Keratinocyte (primary cell): Measurements from ENCODE around the gene ATG2B. TPM values are rescaled to one million over a fixed set of nuclear protein-coding genes. Genes with fewer than 3 reads are reported as not detected.

Experiments used
- DNase-seq: peaks from one replicate; pipeline ENCODE4 v3.0.0-alpha.2; 2011; ENCODE audit warnings: low read depth, missing footprints, low spot score
- FAIRE-seq: peaks from 2 replicates; lab custom pipeline; 2011; peaks lifted over from hg19 to GRCh38; lab: Jason Lieb, UNC
- H2AFZ ChIP-seq: 2 replicates; pipeline ENCODE4 v1.6.0; 2012; ENCODE audit warnings: low read length, control low read depth, inconsistent platforms; ENCODE audit not compliant: control insufficient read depth
- H3K27ac ChIP-seq: 2 replicates; pipeline ENCODE4 v1.5.1; 2011; ENCODE audit warnings: low read length; ENCODE audit not compliant: control insufficient read depth, insufficient read depth
- H3K27me3 ChIP-seq: 3 replicates; pipeline ENCODE4 v1.6.0; 2011; ENCODE audit warnings: low read length; ENCODE audit not compliant: control insufficient read depth, insufficient read depth; ENCODE audit errors: extremely low read depth
- H3K36me3 ChIP-seq, 2 experiments: 2 replicates in 1 of 2; 3 replicates in 1 of 2; pipeline ENCODE4 v1.5.1; 2011; ENCODE audit warnings: low read length in 2 of 2, mild to moderate bottlenecking in 1 of 2; ENCODE audit not compliant: control insufficient read depth in 2 of 2, insufficient read depth in 2 of 2; ENCODE audit errors: extremely low read depth in 1 of 2
- H3K4me1 ChIP-seq: 3 replicates; pipeline ENCODE4 v1.5.1; 2011; ENCODE audit warnings: low read length; ENCODE audit not compliant: control insufficient read depth, insufficient read depth; ENCODE audit errors: extremely low read depth
- H3K4me2 ChIP-seq: 3 replicates; pipeline ENCODE4 v1.6.0; 2011; ENCODE audit warnings: low read depth, low read length; ENCODE audit not compliant: control insufficient read depth, insufficient read depth; ENCODE audit errors: extremely low read depth
- H3K4me3 ChIP-seq, 3 experiments: fragments of 200-600 bp in 1 of 3; sonication (generic) in 1 of 3; 2 replicates in 2 of 3; 3 replicates in 1 of 3; pipeline ENCODE4 v1.5.1; 2011 to 2016; ENCODE audit warnings: low read length in 3 of 3, mild to moderate bottlenecking in 3 of 3, control low read depth in 2 of 3, inconsistent platforms in 1 of 3, low read depth in 1 of 3, mixed read lengths in 1 of 3, mixed run types in 1 of 3, moderate library complexity in 1 of 3; ENCODE audit not compliant: control insufficient read depth in 2 of 3, insufficient read depth in 2 of 3; ENCODE audit errors: extremely low read depth in 1 of 3
- H3K79me2 ChIP-seq: 2 replicates; pipeline ENCODE4 v1.6.0; 2012; ENCODE audit warnings: low read length; ENCODE audit not compliant: control insufficient read depth, insufficient read depth
- H3K9ac ChIP-seq: 3 replicates; pipeline ENCODE4 v1.6.0; 2011; ENCODE audit warnings: low read length; ENCODE audit not compliant: control insufficient read depth, insufficient read depth; ENCODE audit errors: extremely low read depth
- H3K9me1 ChIP-seq: 3 replicates; pipeline ENCODE4 v1.6.0; 2011; ENCODE audit warnings: low read length; ENCODE audit not compliant: control insufficient read depth, insufficient read depth; ENCODE audit errors: extremely low read depth
- H3K9me3 ChIP-seq: 2 replicates; pipeline ENCODE4 v1.5.1; 2012; ENCODE audit warnings: low read depth, low read length; ENCODE audit not compliant: control insufficient read depth
- H4K20me1 ChIP-seq: 3 replicates; pipeline ENCODE4 v1.6.0; 2011; ENCODE audit warnings: low read length; ENCODE audit not compliant: control insufficient read depth, insufficient read depth; ENCODE audit errors: extremely low read depth
- CTCF ChIP-seq, 3 experiments: IDR thresholded peaks in 1 of 3; conservative IDR thresholded peaks in 1 of 3; optimal IDR thresholded peaks in 1 of 3; 2 replicates in 2 of 3; 3 replicates in 1 of 3; pipeline versions ENCODE3 to v1.5.1; 2011; ENCODE audit warnings: low read length in 3 of 3, mild to moderate bottlenecking in 3 of 3, moderate library complexity in 2 of 3, control low read depth in 1 of 3, inconsistent platforms in 1 of 3; ENCODE audit not compliant: insufficient read depth in 2 of 3; ENCODE audit errors: extremely low read depth in 1 of 3
- EZH2 ChIP-seq: IDR thresholded peaks from one replicate; pipeline ENCODE4 v1.6.1; 2012; ENCODE audit warnings: inconsistent platforms, mild to moderate bottlenecking, low read length, moderate library complexity
- dilution Hi-C: fragments of 300-500 bp; cut with MboI; formaldehyde crosslinking; loops from one replicate; pipeline ENCODE4 v1.7.0; 2020; ENCODE audit warnings: low sequenced_read_pairs; ENCODE audit not compliant: extremely low pct_ligation_motif_present
- polyA plus RNA-seq, 5 experiments: library from polyadenylated mRNA; depleted of rRNA in 3 of 5; stranded (reverse) in 3 of 5; stranded (forward) in 1 of 5; unstranded in 1 of 5; fragments of >200 nt; gene quantifications; 1 replicate in 1 of 5; 2 replicates in 3 of 5; 3 replicates in 1 of 5; pipeline versions ENCODE4 v1.2.1 to v1.2.3, GENCODE V29; 2011 to 2012; ENCODE audit warnings: missing spikeins in 2 of 5, low read depth in 1 of 5, low replicate concordance in 1 of 5

The ATG2B gene
- polyA plus RNA-seq, 1 donor (not counting 4 experiments of a cell fraction or from before 2014, with no cell fraction given): 11.4 TPM

- Histone ChIP-seq H3K27ac (no peak overlapping the region), H3K36me3 (no peaks in the 10 kb centered on the region), H3K9me1 (no peaks in the 10 kb centered on the region), H3K4me1 (peaks cover 2% of the 10 kb centered on the region), H3K27me3 (no peaks in the 10 kb centered on the region), H3K9ac (no peak overlapping the region), H4K20me1 (no peaks in the 10 kb centered on the region), H3K9me3 (no peaks in the 10 kb centered on the region), H2AFZ (no peak overlapping the region), H3K4me2 (no peak overlapping the region), H3K4me3 (no peak overlapping the region), H3K79me2 (peaks cover 9% of the 10 kb centered on the region)
- no peak for DNase-seq
- dilution Hi-C loops: no loop called here
- no peak for TF ChIP-seq CTCF (optimal IDR thresholded peaks at IDR 0.05 in 1 of 3, IDR thresholded peaks at IDR 0.05 in 1 of 3, conservative IDR thresholded peaks at IDR 0.05 in 1 of 3; ENCODE audit: extremely low read depth in 1 of 3, insufficient read depth in 2 of 3, low read length in 3 of 3)
- no peak for TF ChIP-seq EZH2
- FAIRE-seq: no peak
Observed at GRCh38 chr14:96354246-96354645, 8.9 kb downstream of the ATG2B start.

GRCh38 chr14:96352708-96353107 is 10.4 kb downstream of the ATG2B start:
- FAIRE-seq (no peak), DNase-seq (no peak)
- TF ChIP-seq EZH2: no peak
- no peak for TF ChIP-seq CTCF (optimal IDR thresholded peaks at IDR 0.05 in 1 of 3, IDR thresholded peaks at IDR 0.05 in 1 of 3, conservative IDR thresholded peaks at IDR 0.05 in 1 of 3; ENCODE audit: extremely low read depth in 1 of 3, insufficient read depth in 2 of 3, low read length in 3 of 3)
- Histone ChIP-seq H4K20me1 (no peaks in the 10 kb centered on the region), H3K9me3 (no peaks in the 10 kb centered on the region), H3K79me2 (peaks cover 5% of the 10 kb centered on the region), H3K4me3 (no peak overlapping the region), H2AFZ (no peak overlapping the region), H3K4me1 (peaks cover 2% of the 10 kb centered on the region), H3K9me1 (no peaks in the 10 kb centered on the region), H3K36me3 (no peaks in the 10 kb centered on the region), H3K4me2 (no peak overlapping the region), H3K27me3 (no peaks in the 10 kb centered on the region), H3K9ac (no peak overlapping the region), H3K27ac (no peak overlapping the region)
- dilution Hi-C loops: no loop called here
